ENCODE data around the gene NUB1.

Gene NUB1

DNA sequence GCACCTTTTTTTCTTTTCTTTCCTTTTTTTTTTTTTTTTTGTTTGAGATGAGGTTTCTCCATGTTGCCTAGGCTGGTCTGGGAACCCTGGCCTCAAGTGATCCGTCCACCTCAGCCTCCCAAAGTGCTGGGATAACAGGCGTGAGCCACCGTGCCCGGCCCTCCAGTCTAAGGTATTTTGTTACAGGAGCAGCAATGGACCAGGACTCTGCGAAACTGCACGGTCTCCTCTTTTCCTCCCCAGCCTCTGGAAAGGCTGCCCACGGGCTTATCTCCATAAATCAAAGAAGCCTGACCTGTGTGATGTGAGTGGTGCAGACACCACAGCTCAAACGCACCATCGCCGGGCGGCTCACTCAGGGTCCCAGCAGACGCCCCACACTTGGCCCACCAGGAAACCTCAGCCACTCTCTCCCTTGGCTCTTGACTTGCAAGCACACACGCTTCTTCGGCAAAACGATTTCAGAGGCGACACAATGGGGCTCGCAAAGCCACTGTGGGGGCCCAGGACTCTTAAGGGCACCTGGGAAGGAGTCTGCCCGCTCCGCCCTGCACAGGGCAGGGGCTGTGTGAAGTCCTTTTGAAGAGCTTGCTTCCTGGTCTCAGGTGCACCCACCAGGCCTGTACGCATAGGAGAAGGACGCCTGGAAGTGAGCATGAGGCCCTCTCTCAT, 47.6 kb downstream of the NUB1 start:
- H3K4me3 ChIP-seq (ENCODE audit: low read depth, low read length) = no peak overlapping the region
- TF ChIP-seq, protein P1, sequence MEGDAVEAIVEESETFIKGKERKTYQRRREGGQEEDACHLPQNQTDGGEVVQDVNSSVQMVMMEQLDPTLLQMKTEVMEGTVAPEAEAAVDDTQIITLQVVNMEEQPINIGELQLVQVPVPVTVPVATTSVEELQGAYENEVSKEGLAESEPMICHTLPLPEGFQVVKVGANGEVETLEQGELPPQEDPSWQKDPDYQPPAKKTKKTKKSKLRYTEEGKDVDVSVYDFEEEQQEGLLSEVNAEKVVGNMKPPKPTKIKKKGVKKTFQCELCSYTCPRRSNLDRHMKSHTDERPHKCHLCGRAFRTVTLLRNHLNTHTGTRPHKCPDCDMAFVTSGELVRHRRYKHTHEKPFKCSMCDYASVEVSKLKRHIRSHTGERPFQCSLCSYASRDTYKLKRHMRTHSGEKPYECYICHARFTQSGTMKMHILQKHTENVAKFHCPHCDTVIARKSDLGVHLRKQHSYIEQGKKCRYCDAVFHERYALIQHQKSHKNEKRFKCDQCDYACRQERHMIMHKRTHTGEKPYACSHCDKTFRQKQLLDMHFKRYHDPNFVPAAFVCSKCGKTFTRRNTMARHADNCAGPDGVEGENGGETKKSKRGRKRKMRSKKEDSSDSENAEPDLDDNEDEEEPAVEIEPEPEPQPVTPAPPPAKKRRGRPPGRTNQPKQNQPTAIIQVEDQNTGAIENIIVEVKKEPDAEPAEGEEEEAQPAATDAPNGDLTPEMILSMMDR (IDR thresholded peaks at IDR 0.05; ENCODE audit: low read depth, low read length) = no peak
- in situ Hi-C loops (cut with HindIII; ENCODE audit: low sequenced_read_pairs) = no loop called here
- DNase-seq (ENCODE audit: low read depth, low spot score) = no peak

DNA sequence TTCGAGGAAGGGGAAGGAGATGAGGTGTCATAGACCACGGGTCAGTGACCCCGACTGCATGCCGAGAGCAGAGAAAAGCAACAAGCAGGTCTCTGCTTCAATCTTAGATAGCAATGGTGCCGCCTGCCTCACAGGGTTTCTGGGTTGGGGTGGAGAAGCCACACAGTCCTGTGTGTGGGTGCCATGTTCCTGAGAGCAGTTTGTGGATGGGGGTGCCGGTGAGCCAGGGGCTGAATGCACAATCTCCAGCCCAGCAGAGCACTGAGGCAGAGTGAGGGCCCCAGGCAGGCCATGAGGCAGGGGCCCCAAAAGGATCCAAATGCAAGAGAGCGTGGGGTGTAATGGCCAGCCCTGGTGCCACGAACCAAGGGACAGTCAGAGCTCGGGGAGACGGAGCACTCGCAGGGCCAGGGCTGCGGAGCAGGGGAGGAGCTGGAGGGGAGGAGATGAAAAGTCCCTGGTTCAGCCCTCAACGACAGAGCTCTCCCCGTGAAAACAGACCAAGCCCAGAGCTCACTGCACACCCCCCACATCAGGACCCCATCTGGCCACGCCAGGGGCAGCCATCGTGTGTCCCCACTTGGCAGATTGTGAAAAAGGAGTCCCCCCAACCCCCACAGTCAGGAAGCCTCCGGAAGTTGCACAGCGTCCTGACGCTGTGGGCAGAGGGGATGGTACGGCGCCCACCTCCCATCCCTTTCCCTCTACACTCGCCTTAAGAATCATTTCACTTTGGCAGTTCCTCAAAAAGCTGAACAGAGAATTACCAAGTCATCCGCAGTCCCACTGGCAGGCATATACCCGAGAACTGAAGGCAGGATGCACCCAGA, 48.4 kb downstream of the NUB1 start:
- TF ChIP-seq, protein P1 (IDR thresholded peaks at IDR 0.05; ENCODE audit: low read depth, low read length) = no peak
- in situ Hi-C loops (cut with HindIII; ENCODE audit: low sequenced_read_pairs) = no loop called here
- H3K4me3 ChIP-seq (ENCODE audit: low read depth, low read length) = no peak overlapping the region
- DNase-seq (ENCODE audit: low read depth, low spot score) = no peak

DNA sequence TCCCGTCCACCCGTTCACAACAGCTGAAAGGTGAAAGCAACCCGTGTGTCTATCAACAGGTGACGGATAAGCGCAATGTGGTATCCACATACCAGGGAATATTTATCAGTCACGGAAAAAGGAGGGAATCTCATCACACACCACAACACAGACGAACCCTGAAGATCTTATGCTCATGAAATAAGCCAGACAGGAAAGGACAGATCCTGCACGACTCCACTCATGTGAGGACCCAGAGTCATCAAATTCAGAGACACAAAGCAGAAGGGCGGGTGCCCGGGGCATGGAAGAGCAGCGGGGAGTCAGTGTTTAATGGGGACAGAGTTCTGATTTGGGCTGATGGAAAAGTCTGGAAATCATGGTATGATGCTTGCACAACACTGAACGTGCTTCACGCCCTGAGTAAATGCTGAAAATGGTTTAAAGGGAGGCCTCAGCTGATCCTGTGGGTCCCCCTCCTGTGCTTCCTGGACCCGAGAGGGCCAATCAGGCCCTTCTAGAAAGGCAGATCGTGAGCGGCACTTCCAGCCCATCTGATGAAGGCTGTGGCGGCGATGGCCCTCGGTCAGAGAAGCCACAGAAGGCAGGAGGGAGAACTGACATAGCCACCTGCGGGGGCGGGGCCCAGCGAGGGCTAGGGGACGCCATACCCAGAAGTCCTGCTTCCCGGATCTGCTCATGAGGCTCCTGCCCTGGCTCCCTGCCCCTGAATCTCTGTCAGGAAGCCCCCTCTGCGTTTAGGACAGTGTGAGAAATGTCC, 49.2 kb downstream of the NUB1 start:
- in situ Hi-C loops (cut with HindIII; ENCODE audit: low sequenced_read_pairs) = no loop called here
- TF ChIP-seq, protein P1 (IDR thresholded peaks at IDR 0.05; ENCODE audit: low read depth, low read length) = no peak
- no peak overlapping the region for H3K4me3 ChIP-seq (ENCODE audit: low read depth, low read length)
- DNase-seq (ENCODE audit: low read depth, low spot score) = no peak

DNA sequence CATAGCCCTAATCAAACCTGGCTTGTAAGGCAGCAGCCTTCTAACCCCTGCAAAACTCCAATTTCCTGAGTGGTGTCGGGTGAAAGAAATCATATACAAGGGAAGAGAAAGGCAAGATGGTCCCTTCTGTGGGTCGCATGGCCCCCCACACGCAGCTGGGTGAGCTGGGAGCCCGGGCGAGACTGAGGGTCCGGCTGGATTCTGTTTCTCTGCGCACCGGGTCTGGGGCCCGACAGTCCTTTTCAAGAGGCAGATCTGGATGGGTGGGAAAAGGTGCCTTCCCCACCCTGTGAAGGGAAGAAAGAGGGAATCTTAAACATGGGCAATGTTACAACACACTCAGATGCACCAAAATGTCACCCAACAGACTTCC, 49.7 kb downstream of the NUB1 start:
- in situ Hi-C loops (cut with HindIII; ENCODE audit: low sequenced_read_pairs) = no loop called here
- TF ChIP-seq, protein P1 (IDR thresholded peaks at IDR 0.05; ENCODE audit: low read depth, low read length) = no peak
- no peak for DNase-seq (ENCODE audit: low read depth, low spot score)
- H3K4me3 ChIP-seq (ENCODE audit: low read depth, low read length) = no peak overlapping the region

DNA sequence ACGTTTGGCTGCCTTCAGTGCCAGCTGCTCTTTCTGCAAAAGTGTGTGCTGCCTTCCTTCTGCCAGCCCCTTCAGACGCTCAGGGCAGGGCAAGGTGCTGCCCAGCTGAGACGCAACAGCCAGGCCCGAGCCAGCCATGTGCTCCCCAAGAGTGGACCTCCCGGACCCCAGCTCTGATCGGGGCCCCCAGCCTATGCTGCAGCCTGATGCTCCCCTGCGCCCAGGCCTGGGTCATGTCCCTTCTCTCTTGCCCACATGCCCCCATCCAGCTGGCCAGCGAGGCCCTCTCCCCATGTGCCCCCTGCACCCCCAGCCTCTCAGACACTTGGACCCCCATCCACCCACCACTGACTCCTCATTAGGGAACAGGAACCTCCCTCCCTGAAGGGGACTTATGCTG, 50.4 kb downstream of the NUB1 start:
- no peak overlapping the region for H3K4me3 ChIP-seq (ENCODE audit: low read depth, low read length)
- no peak for DNase-seq (ENCODE audit: low read depth, low spot score)
- TF ChIP-seq, protein P1 (IDR thresholded peaks at IDR 0.05; ENCODE audit: low read depth, low read length) = no peak
- in situ Hi-C loops (cut with HindIII; ENCODE audit: low sequenced_read_pairs) = no loop called here

DNA sequence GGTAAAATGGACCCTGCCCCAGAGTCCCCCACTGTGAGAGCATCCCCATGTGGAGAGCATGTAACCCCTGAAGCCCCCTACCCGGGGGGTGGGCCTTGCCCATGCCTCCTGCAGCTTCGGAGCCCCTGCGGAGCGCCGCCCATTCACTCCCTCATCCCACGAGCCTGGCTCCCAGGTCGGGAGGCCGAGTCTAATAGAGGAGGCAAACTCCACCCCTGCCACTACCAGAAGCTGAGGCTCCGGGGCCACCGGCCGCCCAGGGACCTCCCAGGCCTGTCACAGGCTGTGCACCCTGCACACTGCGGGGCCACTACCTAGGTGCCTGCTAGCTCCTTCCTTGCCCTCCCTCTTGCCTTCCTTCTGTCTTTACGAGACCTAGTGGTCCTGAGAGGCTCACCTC, 50.8 kb downstream of the NUB1 start:
- TF ChIP-seq, protein P1 (IDR thresholded peaks at IDR 0.05; ENCODE audit: low read depth, low read length) = no peak
- DNase-seq (ENCODE audit: low read depth, low spot score) = no peak
- in situ Hi-C loops (cut with HindIII; ENCODE audit: low sequenced_read_pairs) = no loop called here
- H3K4me3 ChIP-seq (ENCODE audit: low read depth, low read length) = no peak overlapping the region

Measured in astrocyte of the spinal cord (primary cell).